ENCODE measurements around the gene ITGA5.
A peak's percentile ranks its signal among the peaks of the same experiment; 100 is the strongest.

ITGA5 gene

GRCh38 chr12:54419088-54419887 lies at the start of gene ITGA5:
Gene ITGA5, minus strand, starts transcription at chr12:54419266. Its CDS starts 68 bp downstream, at chr12:54419198.
- in situ Hi-C loops (cut with HindIII; ENCODE audit: low pct_ligation_motif_present, low pct_unique_long_range_greater_than_20kb, low sequenced_read_pairs): no loop called here
- DNase-seq: peak; percentile 87

GRCh38 chr12:54465857-54466523 lies 46.9 kb upstream of the ITGA5 start:
- DNase-seq: no peak
- in situ Hi-C loops (cut with HindIII; ENCODE audit: low pct_ligation_motif_present, low pct_unique_long_range_greater_than_20kb, low sequenced_read_pairs): no loop called here

- in situ Hi-C loops (cut with HindIII; ENCODE audit: low pct_ligation_motif_present, low pct_unique_long_range_greater_than_20kb, low sequenced_read_pairs): no loop called here
- no peak for DNase-seq
Measured at GRCh38 chr12:54463484-54463883, 44.4 kb upstream of the ITGA5 start.

GRCh38 chr12:54463034-54463433 lies 44.0 kb upstream of the ITGA5 start:
- in situ Hi-C loops (cut with HindIII; ENCODE audit: low pct_ligation_motif_present, low pct_unique_long_range_greater_than_20kb, low sequenced_read_pairs): no loop called here
- no peak for DNase-seq

- in situ Hi-C loops (cut with HindIII; ENCODE audit: low pct_ligation_motif_present, low pct_unique_long_range_greater_than_20kb, low sequenced_read_pairs): no loop called here
- no peak for DNase-seq
Measured at GRCh38 chr12:54460317-54460923, 41.4 kb upstream of the ITGA5 start.

- in situ Hi-C loops (cut with HindIII; ENCODE audit: low pct_ligation_motif_present, low pct_unique_long_range_greater_than_20kb, low sequenced_read_pairs): no loop called here
Measured at GRCh38 chr12:54459355-54459754, 40.3 kb upstream of the ITGA5 start.

GRCh38 chr12:54455760-54456469 lies 36.8 kb upstream of the ITGA5 start:
- no peak for DNase-seq
- in situ Hi-C loops (cut with HindIII; ENCODE audit: low pct_ligation_motif_present, low pct_unique_long_range_greater_than_20kb, low sequenced_read_pairs): no loop called here

More at GRCh38 chr12:54459355-54459754, 40.3 kb upstream of the ITGA5 start:
- no peak for DNase-seq

GRCh38 chr12:54452628-54453027 lies 33.6 kb upstream of the ITGA5 start:
- no peak for DNase-seq
- in situ Hi-C loops (cut with HindIII; ENCODE audit: low pct_ligation_motif_present, low pct_unique_long_range_greater_than_20kb, low sequenced_read_pairs): no loop called here

GRCh38 chr12:54448344-54448743 lies 29.3 kb upstream of the ITGA5 start:
- DNase-seq: no peak
- in situ Hi-C loops (cut with HindIII; ENCODE audit: low pct_ligation_motif_present, low pct_unique_long_range_greater_than_20kb, low sequenced_read_pairs): no loop called here

- in situ Hi-C loops (cut with HindIII; ENCODE audit: low pct_ligation_motif_present, low pct_unique_long_range_greater_than_20kb, low sequenced_read_pairs): no loop called here
- DNase-seq: no peak
Measured at GRCh38 chr12:54447917-54448316, 28.9 kb upstream of the ITGA5 start.

GRCh38 chr12:54444206-54444605 lies 25.1 kb upstream of the ITGA5 start:
- no peak for DNase-seq
- in situ Hi-C loops (cut with HindIII; ENCODE audit: low pct_ligation_motif_present, low pct_unique_long_range_greater_than_20kb, low sequenced_read_pairs): no loop called here

- in situ Hi-C loops (cut with HindIII; ENCODE audit: low pct_ligation_motif_present, low pct_unique_long_range_greater_than_20kb, low sequenced_read_pairs): no loop called here
- DNase-seq: no peak
Measured at GRCh38 chr12:54443446-54443845, 24.4 kb upstream of the ITGA5 start.

- in situ Hi-C loops (cut with HindIII; ENCODE audit: low pct_ligation_motif_present, low pct_unique_long_range_greater_than_20kb, low sequenced_read_pairs): no loop called here
- no peak for DNase-seq
Measured at GRCh38 chr12:54442961-54443360, 23.9 kb upstream of the ITGA5 start.

- in situ Hi-C loops (cut with HindIII; ENCODE audit: low pct_ligation_motif_present, low pct_unique_long_range_greater_than_20kb, low sequenced_read_pairs): no loop called here
- DNase-seq: no peak
Measured at GRCh38 chr12:54442099-54442498, 23.0 kb upstream of the ITGA5 start.

GRCh38 chr12:54439521-54440255 lies 20.6 kb upstream of the ITGA5 start:
- DNase-seq: peak; percentile 80
- in situ Hi-C loops (cut with HindIII; ENCODE audit: low pct_ligation_motif_present, low pct_unique_long_range_greater_than_20kb, low sequenced_read_pairs): no loop called here

- DNase-seq: peak; percentile 43
- in situ Hi-C loops (cut with HindIII; ENCODE audit: low pct_ligation_motif_present, low pct_unique_long_range_greater_than_20kb, low sequenced_read_pairs): no loop called here
Measured at GRCh38 chr12:54439096-54439495, 20.0 kb upstream of the ITGA5 start.

GRCh38 chr12:54438517-54438916 lies 19.5 kb upstream of the ITGA5 start:
- in situ Hi-C loops (cut with HindIII; ENCODE audit: low pct_ligation_motif_present, low pct_unique_long_range_greater_than_20kb, low sequenced_read_pairs): no loop called here
- DNase-seq: no peak

- no peak for DNase-seq
- in situ Hi-C loops (cut with HindIII; ENCODE audit: low pct_ligation_motif_present, low pct_unique_long_range_greater_than_20kb, low sequenced_read_pairs): no loop called here
Measured at GRCh38 chr12:54437697-54438096, 18.6 kb upstream of the ITGA5 start.

All from ACHN (cell line).